Stimulated activated naive CD4-positive, alpha-beta T cell treated with Interleukin-2 at 50 U/mL for 16 hours (primary cell): ENCODE data around the gene TUFT1.
"Not testable (repeated sequence)": the region's sequence is repeated elsewhere in the genome, so short reads cannot be mapped to it uniquely, and the experiment has no call there.

Experiments used
- DNase-seq: peaks from one replicate; lab custom pipeline; 2025; lab: John Stamatoyannopoulos, UW

Gene TUFT1

GRCh38 chr1:151618470-151618869 is 78.4 kb downstream of the TUFT1 start:
- no peak for DNase-seq

- not testable (repeated sequence) for DNase-seq
These were observed 78.9 kb downstream of the TUFT1 start for GRCh38 chr1:151618996-151619395.

- DNase-seq = no peak
These were observed 79.5 kb downstream of the TUFT1 start for GRCh38 chr1:151619489-151620093.

GRCh38 chr1:151620286-151620685 is 80.2 kb downstream of the TUFT1 start:
- DNase-seq = no peak

GRCh38 chr1:151621351-151621750 is 81.2 kb downstream of the TUFT1 start:
- no peak for DNase-seq

GRCh38 chr1:151624783-151625182 is 84.7 kb downstream of the TUFT1 start:
- no peak for DNase-seq

- no peak for DNase-seq
These were observed 86.7 kb downstream of the TUFT1 start for GRCh38 chr1:151626740-151627334.

- no peak for DNase-seq
These were observed 89.2 kb downstream of the TUFT1 start for GRCh38 chr1:151629278-151629677.
